Measurements from ENCODE around the gene RNF126.

Gene RNF126

GRCh38 chr19:645912-646778 lies 16.9 kb downstream of the RNF126 start:
- TF ChIP-seq CTCF (conservative IDR thresholded peaks at IDR 0.05), result no peak
- no peak for TF ChIP-seq ZFX (IDR thresholded peaks at IDR 0.05)
- no peak overlapping the region for H3K27ac ChIP-seq

GRCh38 chr19:644789-645188 lies 18.2 kb downstream of the RNF126 start:
- TF ChIP-seq CTCF (conservative IDR thresholded peaks at IDR 0.05), result no peak
- TF ChIP-seq ZFX (IDR thresholded peaks at IDR 0.05), result no peak
- no peak overlapping the region for H3K27ac ChIP-seq

GRCh38 chr19:644363-644762 lies 18.7 kb downstream of the RNF126 start:
- TF ChIP-seq CTCF (conservative IDR thresholded peaks at IDR 0.05) (no peak), ZFX (IDR thresholded peaks at IDR 0.05) (no peak)
- H3K27ac ChIP-seq, result no peak overlapping the region

- no peak overlapping the region for H3K27ac ChIP-seq
- TF ChIP-seq CTCF (conservative IDR thresholded peaks at IDR 0.05), result no peak
- TF ChIP-seq ZFX (IDR thresholded peaks at IDR 0.05), result no peak
These were observed 19.3 kb downstream of the RNF126 start for GRCh38 chr19:643736-644135.

- H3K27ac ChIP-seq, result no peak overlapping the region
- no peak for TF ChIP-seq ZFX (IDR thresholded peaks at IDR 0.05)
- no peak for TF ChIP-seq CTCF (conservative IDR thresholded peaks at IDR 0.05)
These were observed 20.0 kb downstream of the RNF126 start for GRCh38 chr19:642767-643727.

GRCh38 chr19:641702-642101 lies 21.3 kb downstream of the RNF126 start:
- no peak overlapping the region for H3K27ac ChIP-seq
- TF ChIP-seq ZFX (IDR thresholded peaks at IDR 0.05), result no peak
- TF ChIP-seq CTCF (conservative IDR thresholded peaks at IDR 0.05), result no peak

Measured in C4-2B (cell line).